ENCODE measurements around the gene ZNF491. TPM values are rescaled to one million over a fixed set of nuclear protein-coding genes. Genes with fewer than 3 reads are reported as not detected.

Gene ZNF491
- total RNA-seq, 2 donors from 2014 or later, result 0.26 to 0.60 TPM

Other genes with a start within 250 kb of the ZNF491 start
- 10 to 100 TPM; 33.9 to 40.6 TPM for gene ELOF1, start 239.3 kb upstream of the ZNF491 start, total RNA-seq
- 10 to 100 TPM; 14.6 to 18.2 TPM for gene ACP5, start 220.9 kb upstream of the ZNF491 start, total RNA-seq
- 1 to 10 TPM; 4.9 to 6.0 TPM for gene ZNF627, start 201.0 kb upstream of the ZNF491 start, total RNA-seq
- 1 to 10 TPM; 1.7 to 2.4 TPM for gene ZNF823, start 59.6 kb upstream of the ZNF491 start, total RNA-seq
- 1 to 10 TPM; 3.3 to 4.6 TPM for gene ZNF441, start 31.5 kb upstream of the ZNF491 start, total RNA-seq
- 1 to 10 TPM; 7.9 to 9.5 TPM for gene ZNF440, start 15.8 kb downstream of the ZNF491 start, total RNA-seq
- gene ZNF439, start 50.2 kb downstream of the ZNF491 start, total RNA-seq, result 1 to 10 TPM; 4.5 to 8.4 TPM
- 1 to 10 TPM; 2.3 to 2.4 TPM for gene ZNF69, start 89.3 kb downstream of the ZNF491 start, total RNA-seq
- gene ZNF700, start 126.6 kb downstream of the ZNF491 start, total RNA-seq, result 10 to 100 TPM; 14.3 to 18.7 TPM
- gene ZNF763, start 166.5 kb downstream of the ZNF491 start, total RNA-seq, result 1 to 10 TPM; 1.5 to 1.7 TPM
- 1 to 10 TPM in 1 of 2 donors, under 1 TPM in 1; 0.85 to 1.3 TPM for gene ZNF433, start 237.2 kb downstream of the ZNF491 start, total RNA-seq

Measured in T-helper 17 cell (primary cell).